HEK293 (cell line): ENCODE data around the gene RBFOX1.

Source experiments
- CTCF ChIP-seq: fragments of 450-650 bp; formaldehyde crosslinking; IDR thresholded peaks from 2 replicates; pipeline ENCODE4 v1.5.1; 2016; ENCODE audit warnings: missing biosample characterization, missing genetic modification characterization
- MYNN ChIP-seq: fragments of 450-650 bp; formaldehyde crosslinking; IDR thresholded peaks from 2 replicates; pipeline ENCODE4 v1.5.1; 2016; ENCODE audit warnings: missing biosample characterization, missing genetic modification characterization, borderline replicate concordance
- REST ChIP-seq: fragments of 450-650 bp; formaldehyde crosslinking; IDR thresholded peaks from 2 replicates; pipeline ENCODE4 v1.5.1; 2016; ENCODE audit warnings: missing biosample characterization, missing genetic modification characterization
- SCRT1 ChIP-seq: fragments of 450-650 bp; formaldehyde crosslinking; IDR thresholded peaks from 2 replicates; pipeline ENCODE4 v1.5.1; 2016; ENCODE audit warnings: missing biosample characterization, missing genetic modification characterization, borderline replicate concordance
- ZBTB10 ChIP-seq: fragments of 450-650 bp; formaldehyde crosslinking; IDR thresholded peaks from 2 replicates; pipeline ENCODE4 v1.5.1; 2016; ENCODE audit warnings: missing biosample characterization, missing genetic modification characterization
- TF ChIP-seq, protein P1 (sequence below): fragments of 450-650 bp; formaldehyde crosslinking; IDR thresholded peaks from 2 replicates; pipeline ENCODE4 v1.5.1; 2016; ENCODE audit warnings: missing biosample characterization, missing genetic modification characterization, borderline replicate concordance
- TF ChIP-seq, protein P2 (sequence below): sonication (generic); formaldehyde crosslinking; IDR thresholded peaks from 2 replicates; pipeline ENCODE4 v1.8.1; 2022; ENCODE audit warnings: mild to moderate bottlenecking, moderate library complexity, missing genetic modification reagents

DNA sequence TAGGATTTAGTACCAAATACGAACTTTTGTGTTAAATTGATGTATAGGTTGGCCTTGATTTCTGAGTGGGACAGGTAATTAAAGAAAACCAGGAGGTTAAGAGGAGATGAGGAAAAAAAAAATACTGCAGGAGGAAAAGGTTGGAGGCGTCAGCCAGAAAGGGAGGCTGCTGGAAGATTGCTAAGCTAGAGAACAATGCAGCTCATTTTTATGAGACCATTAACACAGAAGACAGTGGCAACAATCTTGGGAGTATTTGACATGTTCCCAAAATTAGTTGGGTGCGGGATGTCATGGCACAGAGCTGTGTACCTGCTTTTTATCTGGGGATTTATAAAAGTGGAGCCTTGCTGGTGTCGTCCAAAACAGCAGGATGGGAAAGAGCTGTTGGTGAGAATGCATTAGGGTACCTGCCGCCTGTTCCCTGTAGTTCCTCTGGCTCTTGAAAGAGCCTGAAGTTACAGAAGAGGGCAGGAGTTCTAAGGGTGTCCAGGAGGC lies 229.3 kb downstream of the RBFOX1 start:
- no peak for TF ChIP-seq REST
- TF ChIP-seq, protein P1, sequence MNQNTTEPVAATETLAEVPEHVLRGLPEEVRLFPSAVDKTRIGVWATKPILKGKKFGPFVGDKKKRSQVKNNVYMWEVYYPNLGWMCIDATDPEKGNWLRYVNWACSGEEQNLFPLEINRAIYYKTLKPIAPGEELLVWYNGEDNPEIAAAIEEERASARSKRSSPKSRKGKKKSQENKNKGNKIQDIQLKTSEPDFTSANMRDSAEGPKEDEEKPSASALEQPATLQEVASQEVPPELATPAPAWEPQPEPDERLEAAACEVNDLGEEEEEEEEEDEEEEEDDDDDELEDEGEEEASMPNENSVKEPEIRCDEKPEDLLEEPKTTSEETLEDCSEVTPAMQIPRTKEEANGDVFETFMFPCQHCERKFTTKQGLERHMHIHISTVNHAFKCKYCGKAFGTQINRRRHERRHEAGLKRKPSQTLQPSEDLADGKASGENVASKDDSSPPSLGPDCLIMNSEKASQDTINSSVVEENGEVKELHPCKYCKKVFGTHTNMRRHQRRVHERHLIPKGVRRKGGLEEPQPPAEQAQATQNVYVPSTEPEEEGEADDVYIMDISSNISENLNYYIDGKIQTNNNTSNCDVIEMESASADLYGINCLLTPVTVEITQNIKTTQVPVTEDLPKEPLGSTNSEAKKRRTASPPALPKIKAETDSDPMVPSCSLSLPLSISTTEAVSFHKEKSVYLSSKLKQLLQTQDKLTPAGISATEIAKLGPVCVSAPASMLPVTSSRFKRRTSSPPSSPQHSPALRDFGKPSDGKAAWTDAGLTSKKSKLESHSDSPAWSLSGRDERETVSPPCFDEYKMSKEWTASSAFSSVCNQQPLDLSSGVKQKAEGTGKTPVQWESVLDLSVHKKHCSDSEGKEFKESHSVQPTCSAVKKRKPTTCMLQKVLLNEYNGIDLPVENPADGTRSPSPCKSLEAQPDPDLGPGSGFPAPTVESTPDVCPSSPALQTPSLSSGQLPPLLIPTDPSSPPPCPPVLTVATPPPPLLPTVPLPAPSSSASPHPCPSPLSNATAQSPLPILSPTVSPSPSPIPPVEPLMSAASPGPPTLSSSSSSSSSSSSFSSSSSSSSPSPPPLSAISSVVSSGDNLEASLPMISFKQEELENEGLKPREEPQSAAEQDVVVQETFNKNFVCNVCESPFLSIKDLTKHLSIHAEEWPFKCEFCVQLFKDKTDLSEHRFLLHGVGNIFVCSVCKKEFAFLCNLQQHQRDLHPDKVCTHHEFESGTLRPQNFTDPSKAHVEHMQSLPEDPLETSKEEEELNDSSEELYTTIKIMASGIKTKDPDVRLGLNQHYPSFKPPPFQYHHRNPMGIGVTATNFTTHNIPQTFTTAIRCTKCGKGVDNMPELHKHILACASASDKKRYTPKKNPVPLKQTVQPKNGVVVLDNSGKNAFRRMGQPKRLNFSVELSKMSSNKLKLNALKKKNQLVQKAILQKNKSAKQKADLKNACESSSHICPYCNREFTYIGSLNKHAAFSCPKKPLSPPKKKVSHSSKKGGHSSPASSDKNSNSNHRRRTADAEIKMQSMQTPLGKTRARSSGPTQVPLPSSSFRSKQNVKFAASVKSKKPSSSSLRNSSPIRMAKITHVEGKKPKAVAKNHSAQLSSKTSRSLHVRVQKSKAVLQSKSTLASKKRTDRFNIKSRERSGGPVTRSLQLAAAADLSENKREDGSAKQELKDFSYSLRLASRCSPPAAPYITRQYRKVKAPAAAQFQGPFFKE (tag by site-specific recombination), result no peak
- no peak for TF ChIP-seq ZBTB10
- no peak for TF ChIP-seq CTCF
- no peak for TF ChIP-seq MYNN (tag by site-specific recombination)
- TF ChIP-seq, protein P2, sequence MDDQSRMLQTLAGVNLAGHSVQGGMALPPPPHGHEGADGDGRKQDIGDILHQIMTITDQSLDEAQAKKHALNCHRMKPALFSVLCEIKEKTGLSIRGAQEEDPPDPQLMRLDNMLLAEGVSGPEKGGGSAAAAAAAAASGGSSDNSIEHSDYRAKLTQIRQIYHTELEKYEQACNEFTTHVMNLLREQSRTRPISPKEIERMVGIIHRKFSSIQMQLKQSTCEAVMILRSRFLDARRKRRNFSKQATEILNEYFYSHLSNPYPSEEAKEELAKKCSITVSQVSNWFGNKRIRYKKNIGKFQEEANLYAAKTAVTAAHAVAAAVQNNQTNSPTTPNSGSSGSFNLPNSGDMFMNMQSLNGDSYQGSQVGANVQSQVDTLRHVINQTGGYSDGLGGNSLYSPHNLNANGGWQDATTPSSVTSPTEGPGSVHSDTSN, result no peak
- TF ChIP-seq SCRT1 (tag by site-specific recombination), result no peak
